Common myeloid progenitor, CD34-positive (primary cell): ENCODE measurements around the gene ATP8B2.

Source experiments
- CTCF ChIA-PET: fragments of 350-600 bp; sonication (Branson Sonifier 250); formaldehyde crosslinking; loops from one replicate; lab custom pipeline; 2021; ENCODE audit warnings: antibody characterized with exemption; lab: Charles Lee
- POLR2A ChIA-PET: fragments of 350-600 bp; sonication (Branson Sonifier 250); formaldehyde crosslinking; loops from one replicate; lab custom pipeline; 2021; ENCODE audit warnings: antibody characterized with exemption; lab: Charles Lee
- DNase-seq, 3 donors: peaks; one replicate each; pipeline versions ENCODE4 v3.0.0 to v3.0.0-alpha.2; 2013
- H3K27ac ChIP-seq, 2 experiments: 1 replicate in 1 of 2; 2 replicates in 1 of 2; pipeline ENCODE4 v1.7.0; 2013; ENCODE audit warnings: inconsistent platforms in 2 of 2, low read length in 2 of 2, mild to moderate bottlenecking in 2 of 2, low read depth in 1 of 2, moderate library complexity in 1 of 2; ENCODE audit not compliant: severe bottlenecking in 2 of 2, insufficient read depth in 1 of 2, poor library complexity in 1 of 2
- H3K27me3 ChIP-seq, 5 experiments: replicated peaks in 2 of 5; 1 replicate in 3 of 5; 2 replicates in 2 of 5; pipeline versions ENCODE4 v1.6.1 to v1.7.0; 2013; ENCODE audit warnings: low read length in 4 of 5, mild to moderate bottlenecking in 2 of 5, moderate library complexity in 2 of 5, inconsistent platforms in 1 of 5; ENCODE audit not compliant: insufficient read depth in 5 of 5, control insufficient read depth in 4 of 5
- H3K36me3 ChIP-seq, 4 experiments: 1 replicate in 2 of 4; 2 replicates in 2 of 4; pipeline versions ENCODE4 v1.6.1 to v1.7.0; 2013; ENCODE audit warnings: low read length in 3 of 4, control low read depth in 1 of 4, mild to moderate bottlenecking in 1 of 4; ENCODE audit not compliant: control insufficient read depth in 4 of 4, insufficient read depth in 4 of 4
- H3K4me1 ChIP-seq, 4 experiments: 1 replicate in 3 of 4; 2 replicates in 1 of 4; pipeline versions ENCODE4 v1.6.1 to v1.7.1; 2013; ENCODE audit warnings: low read length in 3 of 4, mild to moderate bottlenecking in 3 of 4, control low read depth in 1 of 4, inconsistent platforms in 1 of 4, moderate library complexity in 1 of 4; ENCODE audit not compliant: control insufficient read depth in 4 of 4, insufficient read depth in 4 of 4; ENCODE audit errors: control extremely low read depth in 1 of 4
- H3K4me3 ChIP-seq, 7 experiments: 1 replicate in 4 of 7; 2 replicates in 3 of 7; pipeline versions ENCODE4 v1.5.1 to v1.7.0; 2013; ENCODE audit warnings: mild to moderate bottlenecking in 7 of 7, low read length in 6 of 7, moderate library complexity in 6 of 7, inconsistent platforms in 2 of 7, low read depth in 2 of 7, control low read depth in 1 of 7; ENCODE audit not compliant: insufficient read depth in 4 of 7, control insufficient read depth in 1 of 7; ENCODE audit errors: extremely low read depth in 1 of 7
- H3K9me3 ChIP-seq, 5 experiments: 1 replicate in 4 of 5; 2 replicates in 1 of 5; pipeline versions ENCODE4 v1.6.1 to v1.7.1; 2013; ENCODE audit warnings: low read length in 4 of 5, mild to moderate bottlenecking in 2 of 5, inconsistent platforms in 1 of 5, low read depth in 1 of 5, moderate library complexity in 1 of 5; ENCODE audit not compliant: control insufficient read depth in 4 of 5, insufficient read depth in 2 of 5; ENCODE audit errors: control extremely low read depth in 1 of 5
- whole genome bisulfite sequencing: methylation state at CpG from one replicate; pipeline ENCODE4 v1.1.5; 2013; ENCODE audit not compliant: insufficient coverage; 5-methylcytosine and 5-hydroxymethylcytosine counted together

ATP8B2 gene

DNA sequence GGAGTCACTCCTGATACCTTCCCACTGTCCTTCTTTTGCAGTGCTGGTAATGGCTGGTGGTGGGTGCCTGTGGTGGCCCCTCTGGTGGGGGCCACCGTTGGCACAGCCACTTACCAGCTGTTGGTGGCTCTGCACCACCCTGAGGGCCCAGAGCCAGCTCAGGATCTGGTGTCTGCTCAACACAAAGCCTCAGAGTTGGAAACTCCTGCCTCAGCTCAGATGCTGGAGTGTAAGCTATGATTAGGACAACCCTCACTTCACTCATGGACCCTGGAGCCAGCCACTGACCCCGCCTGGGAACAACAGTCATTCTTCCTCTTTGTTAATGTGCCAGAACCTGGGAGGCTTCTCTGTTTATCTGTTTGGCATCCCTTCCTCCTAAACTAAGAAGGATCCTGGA lies 1.1 kb upstream of the ATP8B2 start:
- ChIA-PET POLR2A (interaction anchor here (2.9 kb wide), 1 partner anchor 11 kb away, joined by 17 read pairs; no protein-coding TSS in a partner anchor), CTCF (interaction anchor here (1.3 to 18.9 kb wide), 5 partner anchors 11 to 51 kb away, joined by 3 to 429 read pairs (median 6); no protein-coding TSS in a partner anchor)
- H3K27me3 ChIP-seq = no peaks in the 10 kb centered on the region
- 80% methylated on average over 1 of the region's 2 CpGs for WGBS
- peak overlapping the region in 6 of 7 experiments; percentile 82 to 98 (median 86) for H3K4me3 ChIP-seq
- peaks cover 13 to 51% (median 47%) of the 10 kb centered on the region in 4 experiments for H3K4me1 ChIP-seq
- peak in 1 of 3 donors; percentile 16 for DNase-seq
- no peaks in the 10 kb centered on the region for H3K36me3 ChIP-seq
- H3K27ac ChIP-seq = no peak overlapping the region
- no peaks in the 10 kb centered on the region for H3K9me3 ChIP-seq

GRCh38 chr1:154325583-154326545 lies 539 bp downstream of the ATP8B2 start:
- peak; percentile 67 to 82 (median 71) for DNase-seq
- WGBS = under 1% methylated on average over 47 of the region's 63 CpGs
- H3K27ac ChIP-seq = peak overlapping the region; percentile 81 to 91
- H3K36me3 ChIP-seq = peaks cover 4 to 14% (median 11%) of the 10 kb centered on the region in 4 experiments
- H3K27me3 ChIP-seq = no peaks in the 10 kb centered on the region
- no peaks in the 10 kb centered on the region for H3K9me3 ChIP-seq
- peak overlapping the region; percentile 80 to 98 (median 86) for H3K4me3 ChIP-seq
- ChIA-PET CTCF (interaction anchor here (0.6 to 18.9 kb wide), 13 partner anchors 17 to 580 kb away, joined by 3 to 429 read pairs (median 4); partner anchors contain the start of gene HAX1), POLR2A (interaction anchor here (0.5 to 2.9 kb wide), 3 partner anchors 9 to 98 kb away, joined by 3 to 17 read pairs (median 4); no protein-coding TSS in a partner anchor)
- peaks cover 19 to 62% (median 59%) of the 10 kb centered on the region in 4 experiments for H3K4me1 ChIP-seq

DNA sequence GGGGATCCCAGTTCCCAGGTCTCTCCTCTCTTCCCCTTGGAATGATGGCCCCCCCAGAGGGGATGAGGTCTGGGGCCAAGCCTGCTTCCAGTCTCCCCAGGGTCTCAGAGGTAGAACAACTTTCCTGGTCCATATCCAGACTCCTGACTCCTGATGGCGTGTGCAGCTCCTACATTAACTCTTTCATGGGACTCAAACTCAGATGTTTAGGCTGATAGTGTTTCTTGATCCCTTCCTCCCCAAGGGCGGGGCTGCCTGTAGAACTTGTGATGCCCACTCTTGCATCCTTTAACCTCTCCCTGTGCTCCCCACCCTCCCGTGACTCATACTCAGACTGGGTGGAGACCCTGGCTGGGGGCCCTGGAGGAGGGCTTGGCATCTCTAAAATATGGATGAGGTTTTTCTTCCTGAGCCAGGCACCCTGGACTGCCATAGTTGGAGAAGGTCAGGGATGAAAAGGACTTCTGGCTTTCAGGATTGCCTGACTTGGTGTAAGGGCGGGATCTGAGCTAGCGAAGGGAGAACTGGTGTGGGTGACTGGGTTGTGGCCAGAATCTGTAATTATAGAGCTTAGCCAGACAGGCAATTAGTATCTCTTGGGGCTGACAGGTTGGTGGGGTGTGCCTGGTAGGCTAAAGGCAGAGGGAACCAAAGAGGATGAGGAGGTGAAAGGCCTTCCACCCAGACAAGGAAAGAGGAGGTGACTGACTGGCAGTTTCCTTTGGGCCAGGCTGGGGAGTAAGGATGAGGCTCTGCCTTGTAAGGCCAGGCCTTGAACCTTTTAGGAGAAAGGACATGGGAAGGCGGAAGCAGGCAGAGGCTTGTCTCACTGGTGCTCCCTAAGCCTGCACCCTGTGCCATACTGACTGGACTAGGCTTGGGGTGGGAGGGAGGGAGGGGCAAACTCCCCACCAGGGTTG lies 1.5 kb downstream of the ATP8B2 start:
- Histone ChIP-seq H3K27ac (peak overlapping the region; percentile 15 to 91), H3K27me3 (no peaks in the 10 kb centered on the region), H3K4me3 (peak overlapping the region in 6 of 7 experiments; percentile 80 to 98 (median 86)), H3K4me1 (peaks cover 19 to 59% (median 56%) of the 10 kb centered on the region in 4 experiments), H3K36me3 (peaks cover 8 to 23% (median 20%) of the 10 kb centered on the region in 4 experiments), H3K9me3 (no peaks in the 10 kb centered on the region)
- ChIA-PET CTCF (interaction anchor here (0.8 to 18.9 kb wide), 11 partner anchors 16 to 335 kb away, joined by 3 to 429 read pairs (median 4); partner anchors contain the start of gene HAX1), POLR2A (interaction anchor here (0.5 to 2.9 kb wide), 4 partner anchors 8 to 207 kb away, joined by 3 to 17 read pairs (median 3); no protein-coding TSS in a partner anchor)
- DNase-seq = peak in 2 of 3 donors; percentile 29 to 55
- WGBS = 46% methylated on average over 3 of the region's 6 CpGs

DNA sequence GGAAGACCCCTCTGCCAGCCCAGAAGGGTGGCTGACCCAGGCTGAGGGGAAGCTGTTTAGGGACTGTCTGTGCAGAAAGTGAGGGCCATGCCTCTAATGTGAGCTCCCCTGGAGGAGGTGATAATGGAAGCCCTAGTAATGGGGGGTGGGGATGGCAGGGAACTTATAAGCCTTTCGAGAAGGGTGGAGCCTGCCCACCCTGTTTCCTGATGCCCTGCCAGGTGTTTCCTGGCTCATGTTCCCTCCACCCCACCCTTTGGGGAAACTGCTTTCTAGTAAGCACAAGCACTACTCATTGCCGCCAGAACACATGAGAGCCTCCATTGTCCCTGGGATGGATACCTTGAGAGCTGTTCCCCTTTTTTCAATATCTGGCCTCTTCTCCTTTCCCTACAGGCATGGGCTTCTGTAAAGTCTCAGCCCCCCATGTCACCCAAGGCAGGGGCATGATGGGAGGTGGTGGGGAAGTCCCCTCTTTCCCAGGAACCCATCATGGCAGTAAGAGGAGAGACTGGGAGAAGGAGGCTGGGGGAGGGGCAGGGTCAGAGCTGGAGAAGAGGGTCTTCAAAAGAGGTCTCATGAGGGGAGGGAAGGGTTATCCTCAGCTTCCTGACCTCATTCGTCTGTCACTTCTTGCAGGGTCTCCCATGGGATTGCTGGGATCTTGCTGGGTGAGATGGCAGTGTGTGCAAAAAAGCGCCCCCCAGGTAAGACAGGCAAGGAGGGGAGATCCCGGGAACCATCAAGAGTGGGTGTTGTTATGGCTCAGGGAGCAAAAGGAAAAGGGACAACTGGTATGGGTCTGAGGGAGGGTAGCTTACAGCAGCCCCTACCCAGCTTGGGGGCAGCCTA lies 2.4 kb downstream of the ATP8B2 start:
- Histone ChIP-seq H3K9me3 (no peaks in the 10 kb centered on the region), H3K27ac (peak overlapping the region; percentile 47 to 71), H3K36me3 (peaks cover 10 to 31% (median 26%) of the 10 kb centered on the region in 4 experiments), H3K27me3 (no peaks in the 10 kb centered on the region), H3K4me3 (peak overlapping the region; percentile 18 to 98 (median 85)), H3K4me1 (peaks cover 19 to 60% (median 56%) of the 10 kb centered on the region in 4 experiments)
- WGBS = 18% methylated on average over 4 of the region's 5 CpGs
- ChIA-PET CTCF (interaction anchor here (0.8 to 18.9 kb wide), 7 partner anchors 15 to 152 kb away, joined by 3 to 429 read pairs (median 4); no protein-coding TSS in a partner anchor), POLR2A (interaction anchor here (0.5 to 1.5 kb wide), 3 partner anchors 14 to 206 kb away, joined by 3 read pairs; no protein-coding TSS in a partner anchor)
- peak; percentile 91 to 98 (median 97) for DNase-seq

- H3K4me1 ChIP-seq = peaks cover 19 to 62% (median 56%) of the 10 kb centered on the region in 4 experiments
- H3K27ac ChIP-seq = peak overlapping the region; percentile 47 to 71
- peak; percentile 60 to 82 (median 70) for DNase-seq
- ChIA-PET CTCF (interaction anchor here (0.8 to 18.9 kb wide), 9 partner anchors 8 to 306 kb away, joined by 3 to 429 read pairs (median 4); partner anchors contain the start of gene AQP10), POLR2A (interaction anchor here (0.6 to 1.5 kb wide), 3 partner anchors 13 to 137 kb away, joined by 3 read pairs; partner anchors contain the start of gene HAX1)
- peak overlapping the region; percentile 18 to 98 (median 85) for H3K4me3 ChIP-seq
- under 1% methylated on average over 39 of the region's 76 CpGs for WGBS
- H3K9me3 ChIP-seq = no peaks in the 10 kb centered on the region
- peaks cover 10 to 37% (median 28%) of the 10 kb centered on the region in 4 experiments for H3K36me3 ChIP-seq
- H3K27me3 ChIP-seq = no peaks in the 10 kb centered on the region
Measured at GRCh38 chr1:154328318-154329151, 3.2 kb downstream of the ATP8B2 start.
